Upper lobe of left lung (tissue), 4 donors: Measurements from ENCODE around the gene NECTIN2.

Experiments used
- CTCF ChIP-seq, 6 experiments: fragments of 450-650 bp in 4 of 6; fragments of 200-600 bp in 2 of 6; sonication (generic) in 2 of 6; IDR thresholded peaks; one replicate each; pipeline ENCODE4 v1.5.1; 2016 to 2019; ENCODE audit warnings: antibody characterized with exemption in 6 of 6
- EP300 ChIP-seq, 4 donors: sonication (generic); formaldehyde crosslinking; IDR thresholded peaks; one replicate each; pipeline ENCODE4 v1.5.1; 2017; ENCODE audit warnings: antibody characterized with exemption in 4 of 4, control low read depth in 2 of 4
- POLR2A ChIP-seq, 4 donors: fragments of 450-650 bp; IDR thresholded peaks; one replicate each; pipeline ENCODE4 v1.5.1; 2016 to 2017; ENCODE audit warnings: antibody characterized with exemption in 4 of 4, mild to moderate bottlenecking in 2 of 4
- POLR2AphosphoS5 ChIP-seq, 2 donors: sonication (generic); formaldehyde crosslinking; IDR thresholded peaks; one replicate each; pipeline ENCODE4 v1.5.1; 2017; ENCODE audit warnings: antibody characterized with exemption in 2 of 2

DNA sequence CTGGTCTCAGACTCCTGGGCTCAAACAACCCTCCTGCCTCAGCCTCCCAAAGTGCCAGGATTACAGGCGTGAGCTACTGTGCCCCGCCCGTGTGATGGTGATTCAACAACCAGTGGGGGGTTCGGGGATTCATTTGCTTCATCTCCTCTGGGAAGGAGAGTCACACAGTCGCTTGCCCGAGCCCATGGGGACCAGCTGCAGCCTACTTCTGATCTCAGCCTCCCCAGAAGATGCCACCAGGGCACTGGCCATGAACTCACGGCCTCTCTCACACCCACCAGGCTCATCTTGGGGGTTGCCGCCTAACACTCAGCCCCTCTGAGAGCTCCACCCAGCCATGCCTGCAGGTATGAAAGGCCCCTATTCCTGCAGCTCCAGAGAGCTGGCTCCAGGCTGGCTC lies 51.7 kb downstream of the NECTIN2 start:
- TF ChIP-seq POLR2A (IDR thresholded peaks at IDR 0.05) (no peak), CTCF (IDR thresholded peaks at IDR 0.05) (no peak), POLR2AphosphoS5 (IDR thresholded peaks at IDR 0.05) (no peak), EP300 (IDR thresholded peaks at IDR 0.05) (no peak)
